ENCODE data around the gene FREY1. TPM values are rescaled to one million over a fixed set of nuclear protein-coding genes. Genes with fewer than 3 reads are reported as not detected.

The FREY1 gene
- total and polyA plus RNA-seq, 4 donors: 0.15 to 0.67 (median 0.39) TPM

DNA sequence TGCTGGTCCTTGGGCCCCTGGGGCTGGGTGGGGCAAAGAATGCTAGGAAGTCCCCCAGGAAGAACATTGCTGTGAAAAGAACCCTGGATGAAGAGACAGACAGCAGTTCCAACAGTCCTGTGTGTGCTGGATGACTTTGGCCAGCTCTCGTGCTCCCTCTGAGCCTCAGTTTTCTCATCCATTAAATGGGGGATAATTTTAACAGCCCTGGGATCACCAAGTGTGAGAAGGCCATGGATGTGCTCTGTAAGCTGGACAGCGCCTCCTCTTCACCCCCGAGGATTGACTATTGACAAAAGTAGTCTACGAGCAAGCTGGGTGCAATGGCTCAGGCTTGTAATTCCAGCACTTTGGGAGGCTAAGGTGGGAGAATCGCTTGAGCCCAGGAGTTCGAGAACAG lies 17.9 kb upstream of the FREY1 start:
- no peak overlapping the region for H3K27ac ChIP-seq (ENCODE audit: low read depth in 1 of 2, low read length in 1 of 2)
- ATAC-seq (ENCODE audit: insufficient read depth, low FRiP score) (no peak), DNase-seq (no peak)
- peaks cover 0 to 16% (median 4%) of the 10 kb centered on the region in 5 donors for H3K4me1 ChIP-seq (ENCODE audit: control insufficient read depth in 5 of 5, insufficient read depth in 5 of 5, low read length in 5 of 5)
- no peaks in the 10 kb centered on the region for H3K36me3 ChIP-seq (ENCODE audit: control insufficient read depth in 4 of 4, insufficient read depth in 4 of 4, low read length in 4 of 4)
- TF ChIP-seq CTCF (IDR thresholded peaks at IDR 0.05; ENCODE audit: control extremely low read depth, extremely low read depth): no peak
- peaks cover 0 to 18% (median 9%) of the 10 kb centered on the region in 3 donors for H3K27me3 ChIP-seq (ENCODE audit: control insufficient read depth in 3 of 3, insufficient read depth in 3 of 3, low read length in 2 of 3)
- H3K4me3 ChIP-seq: no peak overlapping the region
- H3K9ac ChIP-seq (ENCODE audit: insufficient read depth in 1 of 2, low read length in 2 of 2): no peak overlapping the region
- no peaks in the 10 kb centered on the region for H3K9me3 ChIP-seq (ENCODE audit: control insufficient read depth in 4 of 4, insufficient read depth in 3 of 4, low read length in 3 of 4)
- WGBS, 2 donors: 90 to 94% methylated on average over 6 of the region's 6 CpGs

GRCh38 chr11:45924036-45924915 lies 17.2 kb upstream of the FREY1 start:
- Histone ChIP-seq H3K4me3 (no peak overlapping the region), H3K9me3 (ENCODE audit: control insufficient read depth in 4 of 4, insufficient read depth in 3 of 4, low read length in 3 of 4) (no peaks in the 10 kb centered on the region), H3K4me1 (ENCODE audit: control insufficient read depth in 5 of 5, insufficient read depth in 5 of 5, low read length in 5 of 5) (peaks cover 0 to 16% (median 4%) of the 10 kb centered on the region in 5 donors), H3K27me3 (ENCODE audit: control insufficient read depth in 3 of 3, insufficient read depth in 3 of 3, low read length in 2 of 3) (peaks cover 0 to 18% (median 9%) of the 10 kb centered on the region in 3 donors), H3K27ac (ENCODE audit: low read depth in 1 of 2, low read length in 1 of 2) (no peak overlapping the region), H3K36me3 (ENCODE audit: control insufficient read depth in 4 of 4, insufficient read depth in 4 of 4, low read length in 4 of 4) (no peaks in the 10 kb centered on the region), H3K9ac (ENCODE audit: insufficient read depth in 1 of 2, low read length in 2 of 2) (no peak overlapping the region)
- no peak for TF ChIP-seq CTCF (IDR thresholded peaks at IDR 0.05; ENCODE audit: control extremely low read depth, extremely low read depth)
- DNase-seq (no peak), ATAC-seq (ENCODE audit: insufficient read depth, low FRiP score) (no peak)
- WGBS, 2 donors: 81 to 82% methylated on average over 22 of the region's 22 CpGs

DNA sequence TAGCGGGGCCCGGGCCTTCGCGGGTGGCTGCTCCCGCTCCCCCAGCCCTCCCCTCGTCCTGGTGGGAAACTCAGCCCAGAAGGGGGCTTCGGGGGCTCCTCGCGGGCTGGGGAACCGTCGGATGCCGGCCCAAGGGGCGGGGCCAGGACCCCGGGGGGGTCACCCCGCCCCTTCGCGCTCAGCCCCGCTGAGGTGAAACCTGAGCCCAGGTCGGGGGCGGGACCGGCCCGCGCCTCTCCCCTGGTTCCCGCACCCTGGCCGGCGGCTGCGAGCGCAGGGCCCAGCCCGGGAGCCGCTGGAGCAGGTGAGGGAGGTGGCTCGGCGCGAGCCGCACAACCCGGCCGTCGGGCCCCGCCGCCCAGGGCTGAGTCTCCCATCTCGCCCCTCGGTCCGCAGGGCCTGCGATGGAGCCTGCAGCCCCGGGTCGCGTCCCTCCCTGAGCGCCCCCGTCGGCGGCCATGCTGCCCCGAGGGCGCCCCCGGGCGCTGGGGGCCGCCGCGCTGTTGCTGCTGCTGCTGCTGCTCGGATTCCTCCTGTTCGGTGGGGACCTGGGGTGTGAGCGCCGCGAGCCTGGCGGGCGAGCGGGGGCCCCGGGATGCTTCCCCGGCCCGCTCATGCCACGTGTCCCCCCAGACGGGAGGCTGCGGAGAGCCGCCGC lies 15.5 kb upstream of the FREY1 start, which contains the start of gene LARGE2:
LARGE2 (plus strand) TSS at position 232 of the 658 bp plus-strand sequence; CDS start at position 459, 227 bp downstream.
- Histone ChIP-seq H3K36me3 (ENCODE audit: control insufficient read depth in 4 of 4, insufficient read depth in 4 of 4, low read length in 4 of 4) (no peaks in the 10 kb centered on the region), H3K27me3 (ENCODE audit: control insufficient read depth in 3 of 3, insufficient read depth in 3 of 3, low read length in 2 of 3) (peaks cover 0 to 18% (median 9%) of the 10 kb centered on the region in 3 donors), H3K27ac (ENCODE audit: low read depth in 1 of 2, low read length in 1 of 2) (peak within 1 kb of the TSS in 1 of 2 donors; percentile 85), H3K9ac (ENCODE audit: insufficient read depth in 1 of 2, low read length in 2 of 2) (no peak within 1 kb of the TSS), H3K4me1 (ENCODE audit: control insufficient read depth in 5 of 5, insufficient read depth in 5 of 5, low read length in 5 of 5) (peaks cover 0 to 22% (median 4%) of the 10 kb centered on the region in 5 donors), H3K4me3 (no peak within 1 kb of the TSS), H3K9me3 (ENCODE audit: control insufficient read depth in 4 of 4, insufficient read depth in 3 of 4, low read length in 3 of 4) (no peaks in the 10 kb centered on the region)
- ATAC-seq (ENCODE audit: insufficient read depth, low FRiP score) (peak; percentile 47), DNase-seq (peak in 1 of 3 donors; percentile 56)
- TF ChIP-seq CTCF (IDR thresholded peaks at IDR 0.05; ENCODE audit: control extremely low read depth, extremely low read depth): no peak
- WGBS, 2 donors: 2% methylated on average over 43 to 73 of the region's 73 CpGs

Measured in lung (tissue), 12 donors.